ENCODE data around the gene EVI5L.

The EVI5L gene

DNA sequence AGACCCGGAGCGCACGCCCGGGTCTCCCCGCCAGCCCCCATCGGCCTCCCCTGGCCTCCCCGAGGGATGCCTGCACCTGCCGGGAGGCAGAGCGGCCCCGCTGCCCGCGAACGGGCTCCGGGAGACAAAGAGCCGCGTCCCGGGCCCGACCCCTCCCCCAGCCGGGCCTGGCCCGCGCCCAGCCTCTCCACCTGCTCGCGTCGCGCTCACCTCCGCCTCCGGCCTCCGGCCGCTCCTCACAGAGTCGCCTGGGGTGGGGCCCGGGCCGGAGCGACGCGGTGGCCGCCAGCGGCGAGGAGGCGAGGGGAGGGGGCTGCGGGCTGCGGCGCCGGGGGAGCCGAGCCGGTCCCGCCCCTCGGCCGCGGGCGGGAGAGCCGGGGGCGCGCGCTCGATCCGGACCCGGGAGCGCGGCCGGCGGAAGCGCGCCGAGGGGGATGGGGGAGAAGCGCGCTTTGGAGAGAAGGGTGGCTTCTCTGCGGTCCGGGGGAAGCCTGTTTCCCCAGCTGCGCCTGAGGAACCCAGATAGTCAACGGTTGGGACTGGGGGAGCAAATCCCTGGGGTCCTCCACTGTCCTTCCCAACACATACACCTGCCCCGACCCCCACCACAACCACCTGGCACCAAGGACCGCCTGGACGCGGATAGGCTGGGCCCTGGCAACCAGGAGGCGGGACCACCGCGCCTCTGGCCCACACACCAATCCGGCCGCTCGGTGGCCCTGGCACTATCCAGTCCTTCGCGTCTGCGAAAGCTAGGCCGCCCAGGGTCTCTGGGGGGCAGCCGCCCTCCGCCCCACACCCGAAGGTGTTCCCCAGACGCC lies 44.3 kb downstream of the EVI5L start, which contains the start of gene PRR36:
TSS of gene PRR36 (minus strand) at position 315 of the 821 bp plus-strand sequence. CDS start 701 bp downstream, outside the sequence.
- DNase-seq: no peak

DNA sequence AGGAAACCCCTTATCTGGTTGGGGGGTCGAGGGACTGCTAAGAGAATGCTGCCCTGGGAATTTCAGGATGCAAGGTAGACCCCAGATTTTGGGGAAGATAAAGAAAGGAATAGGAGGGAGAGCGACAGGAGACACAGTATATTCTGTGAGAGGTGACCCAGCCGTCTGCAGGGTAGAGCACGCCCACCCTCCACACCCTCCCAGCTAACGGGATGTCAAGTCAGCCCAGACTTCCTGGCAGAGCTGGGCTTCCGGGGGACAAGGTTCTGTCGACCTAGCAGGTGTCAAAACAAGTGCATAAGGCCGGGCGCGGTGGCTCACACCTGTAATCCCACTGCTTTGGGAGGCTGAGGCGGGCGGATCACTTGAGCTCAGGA lies 44.9 kb downstream of the EVI5L start:
- DNase-seq: no peak

DNA sequence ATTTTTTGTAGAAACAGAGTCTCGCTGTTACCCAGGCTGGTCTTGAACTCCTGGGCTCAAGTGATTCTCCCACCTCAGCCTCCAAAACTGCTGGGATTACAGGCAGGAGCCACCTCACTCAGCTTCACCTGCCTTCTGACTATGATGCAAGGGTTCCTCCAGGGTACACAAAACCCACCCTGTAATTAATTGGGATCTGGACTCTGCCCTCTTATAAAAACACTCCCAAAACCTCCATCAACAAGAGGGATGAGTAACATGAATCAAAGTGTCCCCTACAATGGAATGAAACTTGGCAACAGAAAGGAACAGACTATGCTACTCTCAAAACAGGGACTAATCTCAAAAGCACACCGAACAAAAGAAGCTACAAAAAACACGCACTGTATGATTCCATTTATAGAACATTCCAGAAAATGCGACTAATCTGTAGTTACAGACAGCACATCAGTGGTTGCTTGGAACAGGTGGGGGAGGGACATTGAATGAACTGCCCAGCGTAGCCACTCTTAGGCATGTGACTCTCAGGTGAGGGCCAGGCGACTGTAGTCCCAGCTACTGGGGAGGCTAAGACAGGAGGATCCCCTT lies 47.3 kb downstream of the EVI5L start:
- DNase-seq: peak; percentile 11

DNA sequence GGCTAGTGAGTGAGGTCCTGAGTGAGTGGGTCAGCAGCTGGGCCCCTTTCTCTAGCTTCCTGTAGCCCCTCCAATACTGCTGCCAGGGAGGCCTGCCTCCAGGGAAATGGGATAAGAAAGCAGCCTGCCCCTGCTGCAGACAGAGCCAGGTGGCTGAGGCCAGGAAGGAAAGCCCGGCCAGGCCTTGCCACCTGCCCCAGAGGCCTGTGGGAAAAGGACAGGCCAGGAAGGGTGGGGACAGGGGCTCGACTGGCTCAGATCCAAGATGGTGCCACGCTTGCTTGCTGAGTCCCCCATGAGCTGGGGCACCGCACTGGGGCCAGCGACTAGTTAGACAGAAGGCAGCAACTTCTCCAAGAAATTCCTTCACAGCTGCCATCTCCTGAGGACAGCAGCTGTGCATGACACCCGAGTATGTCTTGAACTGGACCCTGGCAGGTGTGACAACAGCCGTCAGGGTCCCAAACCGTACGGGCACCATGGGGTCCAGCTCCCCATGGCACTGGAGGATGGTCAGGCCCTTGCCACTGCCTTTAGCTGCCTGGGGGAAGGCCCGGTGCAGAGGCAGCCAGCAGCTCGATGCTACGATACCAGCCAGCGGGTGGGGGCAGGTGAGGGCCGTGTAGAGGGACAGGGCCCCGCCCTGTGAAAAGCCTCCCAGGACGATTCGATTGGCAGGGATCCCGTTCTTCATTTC lies 49.2 kb downstream of the EVI5L start:
- no peak for DNase-seq

DNA sequence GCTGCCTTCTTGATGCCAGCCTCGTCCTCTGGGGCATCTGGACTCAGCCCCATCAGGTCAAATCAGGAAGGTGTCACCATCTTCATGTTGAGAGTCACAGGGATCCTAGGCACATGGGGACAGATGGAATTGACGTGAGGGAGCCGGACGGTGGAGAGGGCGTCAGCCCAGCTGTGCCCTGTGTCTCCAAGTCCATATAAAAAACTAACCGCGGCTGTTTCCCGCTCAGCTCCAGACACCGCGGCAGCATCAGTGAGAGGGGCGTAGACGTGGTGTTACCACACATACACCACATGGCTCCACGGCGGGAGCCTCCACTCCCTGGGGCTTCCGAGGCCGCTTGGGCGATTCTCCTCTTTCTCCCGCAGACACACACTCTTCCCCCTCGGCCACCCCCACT lies 49.8 kb downstream of the EVI5L start:
- DNase-seq: no peak

DNA sequence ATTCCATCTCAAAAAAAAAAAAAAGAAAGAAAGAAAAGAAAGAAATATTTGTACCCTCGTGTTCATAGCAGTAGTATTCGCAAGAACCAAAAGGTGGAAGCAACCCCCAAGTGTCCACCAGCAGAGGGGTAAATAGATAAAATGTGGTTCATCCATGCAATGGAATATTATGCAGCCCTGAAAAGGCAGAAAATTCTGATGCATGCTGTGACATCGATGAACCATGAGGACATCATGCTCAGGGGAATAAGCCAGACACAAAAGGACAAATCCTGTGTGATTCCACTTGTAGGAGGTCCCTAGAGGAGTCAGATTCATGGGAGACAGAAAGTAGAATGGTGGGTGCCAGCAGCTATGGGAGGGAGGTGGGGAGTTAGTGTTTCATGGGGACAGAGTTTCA lies 51.9 kb downstream of the EVI5L start:
- no peak for DNase-seq

DNA sequence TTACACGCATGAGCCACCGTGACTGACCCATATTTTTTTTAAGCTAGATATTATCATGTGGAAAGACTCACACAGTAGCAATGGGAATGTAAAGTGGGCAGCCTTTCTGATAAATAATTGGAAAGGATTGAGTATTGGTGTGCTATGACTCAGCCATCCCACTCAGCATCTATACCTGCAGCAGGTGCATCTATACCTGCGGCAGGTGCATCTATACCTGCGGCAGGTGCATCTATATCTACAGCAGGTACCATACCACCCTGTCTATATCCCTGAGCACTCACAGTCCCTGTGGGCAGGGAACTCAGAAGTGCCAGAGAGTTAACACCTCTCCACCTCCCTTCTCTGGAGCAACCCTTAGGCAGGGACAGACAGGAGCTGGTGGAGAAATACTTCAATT lies 53.1 kb downstream of the EVI5L start:
- peak; percentile 17 for DNase-seq

DNA sequence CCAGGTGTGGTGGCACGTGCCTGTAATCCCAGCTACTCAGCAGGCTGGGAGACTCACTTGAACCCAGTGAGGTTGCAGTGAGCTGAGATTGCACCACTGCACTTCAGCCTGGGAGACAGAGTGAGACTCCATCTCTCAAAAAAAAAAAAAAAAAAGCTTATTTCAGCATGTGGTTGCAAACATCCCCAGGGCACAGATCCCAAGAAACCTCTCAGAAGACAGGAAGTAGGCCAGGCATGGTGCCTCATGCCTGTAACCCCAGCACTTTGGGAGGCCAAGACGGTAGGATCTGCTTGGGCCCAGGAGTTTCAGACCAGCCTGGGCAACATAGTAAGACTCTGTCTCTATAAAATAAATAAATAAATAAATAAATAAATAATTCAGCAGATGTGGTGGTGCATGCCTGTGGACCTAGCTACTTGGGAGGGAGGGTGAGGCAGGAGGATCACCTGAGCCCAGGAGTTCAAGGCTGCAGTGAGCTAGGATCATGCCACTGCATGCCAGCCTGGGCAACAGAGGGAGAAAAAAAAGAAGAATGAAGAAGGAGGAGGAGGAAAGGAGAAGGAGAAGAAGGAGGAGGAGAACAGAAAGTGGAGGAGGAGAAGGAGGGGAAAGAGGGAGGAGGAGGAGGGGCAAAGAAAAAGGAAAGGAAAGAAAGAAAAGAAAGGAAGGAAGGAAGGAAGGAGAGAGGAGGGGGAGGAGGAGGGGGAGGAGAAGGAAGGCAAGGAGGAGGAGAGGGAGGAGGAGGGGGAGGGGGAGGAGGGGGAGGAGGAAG lies 54.0 kb downstream of the EVI5L start:
- DNase-seq: peak; percentile 21

DNA sequence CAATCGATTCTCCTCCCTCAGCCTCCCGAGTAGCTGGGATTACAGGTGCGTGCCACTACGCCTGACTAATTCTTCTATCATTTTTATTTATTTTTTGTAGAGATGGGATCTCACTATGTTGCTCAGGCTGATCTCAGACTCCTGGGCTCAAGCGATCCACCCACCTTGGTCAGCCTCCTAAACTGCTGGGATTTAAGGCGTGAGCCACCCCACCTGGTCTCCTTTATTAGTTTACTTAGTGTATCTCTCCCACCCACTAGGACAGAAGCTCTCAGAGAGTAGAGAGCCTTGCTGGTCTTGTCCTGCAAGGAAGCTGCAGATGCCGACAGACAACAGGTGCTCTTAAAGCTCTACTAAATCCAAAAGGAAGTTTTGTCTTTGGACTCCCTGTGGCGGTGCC lies 55.8 kb downstream of the EVI5L start:
- no peak for DNase-seq

DNA sequence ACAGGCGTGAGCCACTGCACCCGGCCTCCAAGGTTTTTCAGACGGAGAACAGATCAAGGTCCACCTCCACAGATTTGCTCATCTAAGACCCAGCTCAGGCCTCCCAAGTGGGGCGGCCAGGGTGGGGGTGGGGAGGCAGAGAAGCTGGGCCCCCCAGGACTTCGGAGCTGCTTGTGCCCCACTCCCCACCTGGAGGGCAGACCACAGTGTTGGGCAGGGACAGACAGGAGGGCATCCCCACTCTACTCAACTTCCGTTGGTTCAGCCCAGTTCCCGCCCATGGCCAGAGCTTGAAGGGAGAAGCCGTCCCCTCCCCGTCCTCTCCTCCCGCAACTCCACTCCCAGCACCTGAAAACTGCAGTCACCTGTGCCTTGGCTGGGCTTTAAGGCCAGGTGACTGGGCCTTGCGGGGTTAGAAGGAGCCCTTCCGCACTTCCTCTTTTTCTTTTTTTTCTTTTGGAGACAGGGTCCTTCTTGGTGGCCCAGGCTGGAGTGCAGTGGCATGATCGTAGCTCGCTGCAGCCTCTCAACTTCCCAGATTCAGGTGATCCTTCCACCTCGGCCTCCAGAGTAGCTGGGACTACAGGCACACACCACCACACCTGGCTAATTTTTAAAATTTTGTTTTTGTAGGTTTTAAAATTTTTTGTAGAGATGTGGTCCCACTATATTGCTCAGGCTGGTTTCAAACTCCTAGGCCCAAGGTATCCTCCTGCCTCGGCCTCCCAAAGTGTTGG lies 57.6 kb downstream of the EVI5L start:
- no peak for DNase-seq

DNA sequence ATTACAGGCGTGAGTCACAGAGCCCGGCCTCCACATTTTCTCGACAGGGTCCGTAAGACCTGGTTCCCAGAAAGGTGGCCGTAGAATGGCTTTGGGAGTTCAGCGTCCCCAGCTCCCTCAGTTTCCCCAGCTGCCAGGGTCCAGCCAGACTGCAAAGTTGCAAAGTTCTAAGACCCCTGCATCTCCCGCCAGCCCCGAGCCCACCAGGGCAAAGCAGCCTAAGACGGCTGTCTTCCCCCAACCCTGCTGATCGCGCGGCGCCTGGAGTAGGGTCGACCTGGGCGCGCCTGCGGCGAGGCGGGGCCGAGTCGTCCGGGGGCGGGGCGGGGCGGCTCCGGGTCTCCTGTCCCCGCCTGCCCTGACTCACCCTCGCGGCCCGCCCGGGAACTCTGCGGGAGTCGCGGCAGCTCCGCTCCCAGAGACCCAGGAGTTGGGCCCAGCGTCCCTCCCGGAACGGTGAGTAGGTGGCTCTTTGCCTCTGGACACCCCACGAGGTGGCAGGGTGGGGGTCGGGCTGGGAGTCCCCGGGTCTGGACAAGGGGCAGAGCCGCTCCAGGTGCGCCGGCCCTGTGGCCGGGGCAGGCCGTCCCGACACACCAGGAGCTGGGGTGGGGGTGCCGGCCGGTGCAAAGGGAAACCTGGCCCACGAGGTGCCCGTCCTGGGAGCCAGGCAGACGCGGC lies 58.3 kb downstream of the EVI5L start, which contains the start of gene LRRC8E:
TSS of gene LRRC8E (plus strand) at position 366 of the 681 bp plus-strand sequence. CDS start 7,094 bp downstream, outside the sequence.
- peak; percentile 49 for DNase-seq

DNA sequence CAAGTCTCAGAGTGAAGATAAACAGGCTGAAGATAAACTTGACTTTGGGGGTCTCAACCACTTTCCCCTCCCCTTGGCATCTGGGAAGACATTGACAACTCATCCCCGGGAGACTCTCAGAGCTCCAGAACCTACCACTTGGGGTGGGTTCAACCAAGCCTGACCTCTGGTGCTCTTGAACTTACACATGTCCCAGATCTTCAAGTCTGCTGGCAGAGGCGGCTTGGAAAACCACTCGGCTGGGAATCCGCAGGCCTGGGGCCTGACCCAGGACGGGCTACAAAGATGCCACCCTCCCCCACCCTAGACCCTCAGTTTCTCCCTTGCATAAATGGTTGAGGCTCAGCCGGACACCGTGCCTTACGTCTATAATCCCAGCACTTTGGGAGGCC lies 58.8 kb downstream of the EVI5L start:
- DNase-seq: no peak

DNA sequence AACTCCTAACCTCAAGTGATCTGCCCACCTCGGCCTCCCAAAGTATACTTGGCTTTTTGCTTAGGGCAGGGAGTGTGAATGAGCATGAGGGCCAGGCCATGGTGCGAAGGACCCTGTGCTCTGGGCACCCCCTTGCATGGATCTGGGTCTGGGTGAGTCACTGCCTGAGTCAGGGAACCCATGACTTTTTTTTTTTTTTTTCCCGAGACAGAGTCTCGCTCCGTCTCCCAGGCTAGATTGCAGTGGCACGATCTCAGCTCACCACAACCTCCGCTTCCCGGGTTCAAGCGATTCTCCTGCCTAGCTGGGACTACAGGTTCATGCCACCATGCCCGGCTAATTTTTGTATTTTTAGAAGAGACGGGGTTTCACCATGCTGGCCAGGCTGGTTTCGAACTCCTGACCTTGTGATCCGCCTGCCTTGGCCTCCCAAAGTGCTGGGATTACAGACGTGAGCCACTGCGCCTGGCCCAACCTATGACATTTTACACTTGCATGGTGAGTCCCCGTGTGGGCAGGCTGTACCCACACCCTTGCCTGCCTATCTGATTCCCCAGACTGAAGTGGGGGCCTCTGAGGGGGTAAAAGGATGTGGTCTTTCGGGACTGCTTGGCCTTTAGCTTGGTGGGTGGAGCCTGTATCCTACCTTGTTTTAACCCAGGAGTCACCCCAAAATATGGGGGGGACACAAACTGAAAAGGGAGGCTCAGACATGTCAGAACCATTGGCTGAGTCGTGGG lies 63.5 kb downstream of the EVI5L start:
- peak; percentile 52 for DNase-seq

DNA sequence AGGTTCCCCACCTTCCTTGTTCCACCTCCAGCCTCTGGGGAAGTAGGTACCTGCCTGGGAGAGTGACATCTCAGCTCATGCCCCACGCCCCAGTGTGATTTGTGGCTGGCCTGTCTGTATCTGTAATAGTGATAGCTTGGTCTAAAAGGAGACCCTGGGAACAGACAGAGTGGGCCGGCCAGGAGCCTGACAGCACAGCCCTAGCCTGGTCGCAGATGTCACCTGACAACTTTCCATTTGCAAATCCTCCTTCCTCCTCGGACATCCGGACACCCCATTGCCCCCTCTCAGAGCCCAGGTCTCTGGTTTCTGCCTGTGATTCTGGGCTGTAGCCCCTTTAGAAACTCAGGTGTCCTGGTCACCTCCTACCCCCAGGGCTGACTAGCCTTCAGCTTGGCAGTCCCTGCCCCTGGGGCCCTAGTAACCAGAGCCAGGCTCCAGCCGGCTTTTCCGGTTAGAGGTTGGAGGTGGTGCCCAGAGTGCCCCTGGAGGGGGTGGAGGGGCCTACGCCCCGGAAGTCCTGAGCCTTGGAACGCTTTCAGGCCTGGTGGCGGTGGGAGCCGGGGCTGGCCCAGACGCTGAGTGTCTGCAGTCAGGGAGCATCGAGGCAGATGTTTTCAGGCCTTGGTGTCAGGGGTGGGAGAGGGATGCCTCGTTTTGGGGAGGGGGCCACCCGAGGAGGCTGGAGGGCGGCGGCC lies 64.7 kb downstream of the EVI5L start:
- no peak for DNase-seq

DNA sequence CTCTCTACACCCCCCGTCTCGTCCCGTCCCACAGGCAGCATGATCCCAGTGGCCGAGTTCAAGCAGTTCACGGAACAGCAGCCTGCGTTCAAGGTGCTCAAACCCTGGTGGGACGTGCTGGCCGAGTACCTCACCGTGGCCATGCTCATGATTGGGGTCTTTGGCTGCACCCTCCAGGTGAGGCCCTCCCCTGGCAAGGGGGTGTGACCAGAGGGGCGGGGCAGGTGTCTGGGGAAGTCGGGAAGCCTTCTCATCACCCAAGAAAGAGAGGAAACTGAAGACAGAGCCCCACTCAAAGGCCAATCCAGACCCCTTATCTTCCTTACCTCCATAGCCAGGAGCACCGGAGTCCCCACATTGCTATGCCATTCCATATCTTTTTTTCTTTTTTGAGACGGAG lies 65.5 kb downstream of the EVI5L start:
- DNase-seq: no peak

DNA sequence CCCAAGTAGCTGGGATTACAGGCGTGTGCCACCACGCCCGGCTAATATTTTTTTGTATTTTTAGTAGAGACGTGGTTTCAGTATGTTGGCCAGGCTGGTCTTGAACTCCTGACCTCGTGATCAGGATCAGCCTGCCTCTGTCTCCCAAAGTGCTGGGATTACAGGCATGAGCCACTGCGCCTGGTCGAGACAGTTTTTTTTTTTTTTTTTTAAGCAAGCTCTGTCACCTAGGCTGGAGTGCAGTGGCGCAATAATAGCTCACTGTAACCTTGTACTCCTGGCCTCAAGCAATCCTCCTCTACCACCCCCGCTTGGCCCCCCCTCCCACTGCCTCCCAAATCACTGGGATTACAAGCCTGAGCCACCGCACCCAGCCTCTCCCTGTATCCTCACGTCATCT lies 67.3 kb downstream of the EVI5L start:
- no peak for DNase-seq

DNA sequence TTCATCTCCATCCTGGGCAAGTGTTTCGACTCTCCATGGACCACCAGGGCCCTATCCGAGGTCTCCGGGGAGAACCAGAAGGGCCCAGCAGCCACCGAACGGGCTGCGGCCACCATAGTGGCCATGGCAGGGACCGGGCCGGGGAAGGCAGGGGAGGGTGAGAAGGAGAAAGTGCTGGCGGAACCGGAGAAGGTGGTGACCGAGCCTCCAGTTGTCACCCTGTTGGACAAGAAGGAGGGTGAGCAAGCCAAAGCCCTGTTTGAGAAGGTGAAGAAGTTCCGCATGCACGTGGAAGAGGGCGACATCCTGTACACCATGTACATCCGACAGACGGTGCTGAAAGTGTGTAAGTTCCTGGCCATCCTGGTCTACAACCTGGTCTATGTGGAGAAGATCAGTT lies 68.9 kb downstream of the EVI5L start:
- DNase-seq: no peak

DNA sequence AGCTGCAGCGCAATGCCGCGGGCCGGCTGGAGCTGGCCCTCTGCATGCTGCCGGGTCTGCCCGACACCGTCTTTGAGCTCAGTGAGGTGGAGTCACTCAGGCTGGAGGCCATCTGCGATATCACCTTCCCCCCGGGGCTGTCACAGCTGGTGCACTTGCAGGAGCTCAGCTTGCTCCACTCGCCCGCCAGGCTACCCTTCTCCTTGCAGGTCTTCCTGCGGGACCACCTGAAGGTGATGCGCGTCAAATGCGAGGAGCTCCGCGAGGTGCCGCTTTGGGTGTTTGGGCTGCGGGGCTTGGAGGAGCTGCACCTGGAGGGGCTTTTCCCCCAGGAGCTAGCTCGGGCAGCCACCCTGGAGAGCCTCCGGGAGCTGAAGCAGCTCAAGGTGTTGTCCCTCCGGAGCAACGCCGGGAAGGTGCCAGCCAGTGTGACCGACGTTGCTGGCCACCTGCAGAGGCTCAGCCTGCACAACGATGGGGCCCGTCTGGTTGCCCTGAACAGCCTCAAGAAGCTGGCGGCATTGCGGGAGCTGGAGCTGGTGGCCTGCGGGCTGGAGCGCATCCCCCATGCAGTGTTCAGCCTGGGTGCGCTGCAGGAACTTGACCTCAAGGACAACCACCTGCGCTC lies 69.8 kb downstream of the EVI5L start:
- no peak for DNase-seq

DNA sequence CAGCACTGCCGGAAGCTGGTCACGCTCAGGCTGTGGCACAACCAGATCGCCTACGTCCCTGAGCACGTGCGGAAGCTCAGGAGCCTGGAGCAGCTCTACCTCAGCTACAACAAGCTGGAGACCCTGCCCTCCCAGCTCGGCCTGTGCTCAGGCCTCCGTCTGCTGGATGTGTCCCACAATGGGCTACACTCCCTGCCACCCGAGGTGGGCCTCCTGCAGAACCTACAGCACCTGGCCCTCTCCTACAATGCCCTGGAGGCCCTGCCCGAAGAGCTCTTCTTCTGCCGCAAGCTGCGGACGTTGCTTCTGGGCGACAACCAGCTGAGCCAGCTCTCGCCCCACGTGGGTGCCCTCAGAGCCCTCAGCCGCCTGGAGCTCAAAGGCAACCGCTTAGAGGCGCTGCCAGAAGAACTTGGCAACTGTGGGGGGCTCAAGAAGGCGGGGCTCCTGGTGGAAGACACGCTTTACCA lies 70.4 kb downstream of the EVI5L start:
- no peak for DNase-seq

DNA sequence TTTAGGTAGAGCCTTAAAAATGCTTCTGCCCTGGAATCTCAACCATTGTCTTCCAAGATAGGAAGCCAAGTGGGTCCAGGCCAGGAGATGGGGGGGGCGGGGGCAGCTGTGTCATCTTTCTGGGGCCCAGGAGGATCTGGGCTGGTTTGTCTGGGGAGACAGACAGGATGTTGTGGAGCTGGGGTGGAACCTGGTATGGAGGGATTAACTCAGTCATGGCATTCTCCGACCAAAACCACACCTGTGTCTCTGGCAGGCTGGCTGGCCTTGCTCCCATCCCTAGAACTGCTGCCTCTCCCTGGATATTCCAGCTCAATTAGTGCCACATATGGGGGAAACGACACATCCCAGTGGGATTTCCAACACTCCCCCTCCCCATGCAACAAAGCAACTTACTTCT lies 70.9 kb downstream of the EVI5L start:
- DNase-seq: no peak

All from HCEC 1CT (cell line).